NCI-H345 (cell line): ENCODE measurements around the gene SHOC2.

Experiments
- DNase-seq: peaks from one replicate; lab custom pipeline; 2025; lab: John Stamatoyannopoulos, UW

The SHOC2 gene

DNA sequence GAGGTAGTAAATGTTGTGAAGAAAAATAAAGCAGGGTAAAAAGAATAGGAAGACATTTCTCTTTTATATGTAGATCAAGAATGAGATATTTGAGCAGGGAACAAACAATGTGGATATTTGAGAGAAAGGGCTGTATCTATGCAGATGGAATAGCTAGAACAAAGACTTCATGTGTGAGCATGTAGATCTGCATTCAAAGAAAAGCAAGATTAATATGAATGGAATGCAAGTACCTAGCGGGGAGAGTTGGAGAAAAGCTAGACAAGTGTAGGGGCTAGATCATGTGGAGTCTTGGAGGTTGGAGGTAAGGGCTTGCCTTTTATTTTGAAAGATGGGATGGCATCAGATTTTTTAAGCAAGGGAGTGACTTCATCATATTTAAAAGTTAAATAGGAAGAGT lies 27.1 kb downstream of the SHOC2 start:
- DNase-seq = no peak

DNA sequence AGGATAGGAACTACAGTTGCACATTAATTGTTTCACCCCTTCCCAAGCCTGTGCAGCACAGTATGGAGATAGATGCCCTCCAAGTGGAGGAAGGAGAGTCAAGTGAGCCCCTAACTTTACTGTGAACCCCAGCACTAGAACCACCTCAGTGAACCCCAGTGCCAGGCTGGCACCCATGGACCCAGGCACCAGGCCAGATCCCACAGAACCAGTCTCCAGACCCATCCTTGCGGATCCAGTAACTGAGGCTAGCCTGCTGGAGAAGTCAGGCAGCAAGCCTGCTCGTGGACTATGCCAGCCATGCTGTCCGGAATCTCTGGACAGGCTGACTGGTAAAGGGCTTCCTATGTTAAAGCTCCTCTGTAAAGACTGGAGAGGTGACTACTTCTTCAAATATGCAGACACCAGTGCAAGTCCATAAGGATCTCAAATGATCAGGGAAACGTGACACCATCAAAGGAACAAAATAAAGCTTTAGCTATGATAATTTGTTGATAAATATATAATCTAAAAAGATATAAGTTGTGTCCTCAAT lies 27.7 kb downstream of the SHOC2 start:
- DNase-seq = no peak

DNA sequence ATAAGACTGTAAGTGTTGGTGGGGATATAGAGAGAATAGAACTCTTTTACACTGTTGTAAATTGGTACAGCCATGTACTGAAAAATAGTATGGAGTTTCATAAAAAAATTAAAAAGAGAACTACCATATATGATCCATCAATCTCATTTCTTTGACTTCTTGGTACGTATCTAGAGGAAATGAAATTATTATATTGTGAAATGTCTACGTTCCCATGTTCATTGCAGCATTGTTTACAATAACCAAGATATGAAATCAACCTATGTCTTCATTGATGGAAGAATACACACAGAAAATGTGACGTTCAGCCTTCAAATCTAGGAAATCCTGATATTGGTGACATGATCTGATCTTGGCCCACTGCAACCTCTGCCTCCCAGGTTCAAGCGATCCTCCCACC lies 32.0 kb downstream of the SHOC2 start:
- DNase-seq = no peak

DNA sequence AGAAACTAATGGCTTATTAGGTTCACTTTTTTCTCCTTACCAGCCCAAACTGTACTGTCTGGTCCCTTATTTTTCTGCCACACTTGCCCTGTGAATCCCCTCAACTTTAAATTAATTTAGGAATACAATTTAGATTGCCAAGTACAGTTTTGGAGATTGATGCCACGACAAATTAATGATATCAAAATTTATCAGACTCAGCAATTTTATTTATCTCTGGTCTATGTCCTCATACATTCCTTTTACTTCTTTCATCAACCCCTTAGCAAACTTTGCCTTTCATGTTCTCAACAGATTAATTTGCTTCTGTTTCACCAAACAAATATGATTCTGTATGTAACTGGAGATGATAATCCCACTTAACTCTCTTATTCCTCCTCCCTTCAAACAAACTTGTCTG lies 38.2 kb downstream of the SHOC2 start:
- no peak for DNase-seq

DNA sequence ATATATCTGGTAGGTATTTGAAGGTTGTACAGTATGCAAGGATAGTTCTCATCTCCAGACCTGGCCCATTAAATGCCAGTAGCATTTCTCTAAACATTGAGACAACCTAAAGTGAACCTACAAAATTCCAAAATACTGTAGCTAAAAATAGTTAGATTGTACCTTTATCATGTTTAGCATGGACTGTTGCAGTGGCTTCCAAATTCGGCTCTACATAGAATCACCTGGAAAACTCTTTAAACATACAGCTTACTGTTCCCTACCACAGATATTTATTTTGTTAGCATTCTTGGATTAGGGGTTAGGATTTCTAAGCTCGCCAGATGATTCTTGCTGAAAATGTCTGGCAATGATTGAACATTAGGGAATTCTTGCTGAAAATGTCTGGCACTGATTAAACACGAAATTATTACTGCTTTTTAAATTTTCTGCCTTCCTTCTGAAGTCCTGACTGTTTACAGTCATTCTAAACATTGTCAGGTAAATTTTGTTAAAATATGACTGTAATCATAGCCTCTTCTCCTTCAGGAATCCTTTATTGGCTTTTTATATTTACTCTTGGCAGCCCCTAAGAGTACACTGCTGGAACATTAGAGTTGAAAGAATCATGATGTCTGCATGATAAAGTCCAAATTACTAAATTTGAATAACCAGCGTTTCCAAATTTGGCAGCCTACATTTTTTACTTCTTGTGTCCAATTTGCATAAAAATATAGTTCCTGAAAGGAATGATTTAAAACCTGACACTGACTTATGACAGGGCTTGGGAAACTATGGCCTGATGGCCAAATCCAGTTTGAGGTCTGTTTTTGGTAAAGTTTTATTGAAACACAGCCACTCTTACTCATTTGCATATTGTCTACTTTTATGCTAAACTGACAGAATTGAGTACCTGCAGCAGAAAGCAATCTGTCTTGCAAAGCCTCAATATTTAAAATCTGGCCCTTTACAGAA lies 40.3 kb downstream of the SHOC2 start:
- no peak for DNase-seq

DNA sequence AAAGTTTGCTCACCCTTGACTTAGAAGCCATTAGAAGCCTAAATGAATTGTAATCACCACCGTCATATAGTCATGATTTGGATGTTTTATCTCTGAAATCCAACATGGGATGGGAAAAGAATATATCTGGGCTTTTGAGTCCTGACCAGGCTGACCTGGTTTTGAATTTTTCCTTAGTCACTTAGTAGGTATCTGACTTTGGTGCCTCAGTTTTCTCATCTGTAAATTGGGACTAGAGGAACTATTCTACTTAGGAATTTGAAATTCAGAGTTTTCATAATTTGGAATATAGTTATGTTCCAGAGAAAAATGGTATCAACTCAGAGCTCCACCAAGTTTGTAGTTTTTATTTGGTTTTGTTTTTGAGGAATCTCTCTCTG lies 40.9 kb downstream of the SHOC2 start:
- DNase-seq = no peak

DNA sequence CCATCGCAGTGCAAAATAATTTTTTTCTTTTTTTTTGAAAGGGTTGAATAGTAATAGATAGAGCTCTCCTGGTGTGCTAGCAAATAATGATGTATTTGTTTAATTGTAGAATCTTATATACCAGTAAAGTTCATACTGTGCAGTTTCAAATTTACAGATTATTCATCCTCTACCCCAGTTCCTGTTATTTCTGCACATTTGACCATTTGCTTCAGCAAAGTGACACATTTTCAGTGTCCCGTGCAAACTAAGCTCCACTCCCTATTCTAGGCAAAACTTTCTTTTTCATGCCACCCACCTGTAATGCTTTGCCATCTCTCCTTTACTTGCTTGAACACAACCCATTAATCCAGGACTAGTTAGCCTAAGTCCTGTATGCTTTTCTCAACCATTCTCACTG lies 43.0 kb downstream of the SHOC2 start:
- DNase-seq = no peak

DNA sequence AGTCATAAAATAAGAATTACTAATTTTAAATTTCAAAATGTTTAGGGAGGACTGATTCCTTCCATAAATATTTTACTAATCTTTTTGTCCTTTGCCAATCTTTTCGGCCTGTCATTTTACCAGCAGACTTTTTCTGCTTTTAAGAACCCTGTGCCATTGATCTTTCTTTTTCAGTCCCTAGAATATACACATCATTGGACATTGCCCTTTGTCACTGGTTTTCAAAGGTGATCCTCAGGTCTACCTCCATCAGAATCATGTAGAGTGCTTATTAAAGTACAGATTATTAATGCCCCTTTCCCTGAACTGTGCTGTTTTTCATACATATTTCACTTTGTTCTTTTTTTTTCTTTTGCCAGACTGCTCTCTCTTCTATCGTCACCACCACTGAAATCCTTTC lies 43.8 kb downstream of the SHOC2 start:
- no peak for DNase-seq

DNA sequence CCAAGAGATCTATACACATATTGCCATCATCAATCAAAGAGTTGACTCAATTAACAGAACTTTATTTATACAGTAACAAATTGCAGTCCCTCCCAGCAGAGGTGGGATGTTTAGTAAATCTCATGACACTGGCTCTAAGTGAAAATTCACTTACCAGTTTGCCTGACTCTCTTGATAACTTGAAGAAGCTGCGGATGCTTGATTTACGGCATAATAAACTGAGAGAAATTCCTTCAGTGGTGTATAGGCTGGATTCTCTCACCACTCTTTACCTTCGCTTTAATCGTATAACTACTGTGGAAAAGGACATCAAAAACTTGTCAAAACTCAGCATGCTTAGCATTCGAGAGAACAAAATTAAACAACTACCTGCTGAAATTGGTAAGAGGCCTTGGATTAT lies 45.3 kb downstream of the SHOC2 start:
- no peak for DNase-seq

DNA sequence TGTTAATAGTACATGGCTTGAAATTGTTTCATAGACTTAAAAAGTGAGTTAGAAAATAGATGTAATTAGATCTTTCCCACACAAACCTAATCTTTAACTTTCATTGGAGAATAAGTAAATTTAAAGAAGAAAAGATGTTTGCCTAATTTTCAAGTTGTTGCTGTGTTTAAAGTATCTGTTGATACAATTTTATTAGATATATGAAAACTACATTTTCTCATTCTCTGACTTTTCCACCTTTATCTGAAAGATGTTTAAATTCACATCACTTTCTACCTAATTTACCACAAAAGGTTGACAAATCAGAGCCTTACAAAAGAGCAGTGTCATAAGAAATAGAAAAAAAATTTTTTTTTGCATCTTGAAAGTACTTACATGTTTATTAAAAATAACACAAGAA lies 45.8 kb downstream of the SHOC2 start:
- DNase-seq = no peak

DNA sequence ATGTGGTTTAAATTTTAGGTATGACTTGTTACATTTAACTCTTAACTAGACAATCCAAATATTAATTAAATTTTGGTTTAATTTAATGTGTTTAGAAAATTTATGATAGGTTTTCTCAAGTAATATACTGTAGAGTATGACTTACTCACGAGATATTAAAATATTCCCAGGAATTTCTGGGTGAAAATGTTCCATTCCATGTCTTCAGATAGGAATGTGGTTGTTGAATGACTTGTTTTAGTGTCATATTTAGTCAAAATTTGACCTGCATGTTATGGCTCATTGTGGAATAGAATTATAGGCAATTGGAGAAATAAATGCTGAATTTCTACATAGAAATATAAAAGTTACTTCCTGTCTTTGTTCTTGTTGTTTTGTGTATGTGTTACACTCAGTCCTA lies 46.7 kb downstream of the SHOC2 start:
- DNase-seq = no peak

DNA sequence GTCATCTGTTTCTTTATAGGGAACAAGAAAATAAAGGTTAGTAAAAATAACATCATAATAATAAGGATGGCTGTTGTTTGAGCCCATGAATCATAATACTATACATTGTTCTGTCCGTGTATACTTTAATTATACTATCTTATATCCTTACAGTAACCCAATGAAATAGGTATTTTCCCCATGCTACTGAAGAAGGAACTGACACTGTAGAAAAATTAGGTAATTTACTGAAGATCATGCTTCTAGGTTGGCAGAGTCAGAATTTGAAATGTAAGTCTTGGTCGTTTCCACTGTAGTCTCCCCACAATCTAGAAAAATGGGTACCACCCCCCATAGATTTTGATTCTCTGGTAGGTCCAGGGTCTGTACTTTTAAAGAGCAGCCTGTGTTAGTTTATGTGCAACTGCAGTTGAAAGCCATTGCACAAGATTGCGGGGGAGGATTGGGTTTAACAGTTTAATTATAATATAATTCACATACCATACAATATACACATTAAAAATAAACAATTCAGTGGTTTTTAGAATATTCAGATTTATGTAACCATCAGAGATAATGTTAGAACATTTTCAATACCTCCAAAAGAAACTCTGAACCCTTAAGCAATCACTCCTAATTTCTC lies 47.7 kb downstream of the SHOC2 start:
- DNase-seq = no peak

DNA sequence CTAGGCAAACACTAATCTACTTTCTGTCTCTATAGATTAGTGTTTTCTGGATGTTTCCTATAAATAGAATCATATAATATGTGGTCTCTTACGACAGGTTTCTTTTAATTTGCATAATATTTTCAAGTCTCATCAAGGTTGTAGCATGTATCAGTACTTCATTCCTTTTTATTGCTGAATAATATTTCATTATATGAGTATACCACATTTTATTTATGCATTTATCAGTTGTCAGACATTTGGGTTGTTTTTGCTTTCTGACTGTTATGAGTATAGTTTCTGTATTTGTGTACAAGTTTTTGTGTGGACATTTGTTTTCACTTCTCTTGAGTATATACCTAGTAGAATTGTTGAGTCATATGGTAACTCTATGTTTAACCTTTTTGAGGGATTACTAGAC lies 48.2 kb downstream of the SHOC2 start:
- DNase-seq = no peak

DNA sequence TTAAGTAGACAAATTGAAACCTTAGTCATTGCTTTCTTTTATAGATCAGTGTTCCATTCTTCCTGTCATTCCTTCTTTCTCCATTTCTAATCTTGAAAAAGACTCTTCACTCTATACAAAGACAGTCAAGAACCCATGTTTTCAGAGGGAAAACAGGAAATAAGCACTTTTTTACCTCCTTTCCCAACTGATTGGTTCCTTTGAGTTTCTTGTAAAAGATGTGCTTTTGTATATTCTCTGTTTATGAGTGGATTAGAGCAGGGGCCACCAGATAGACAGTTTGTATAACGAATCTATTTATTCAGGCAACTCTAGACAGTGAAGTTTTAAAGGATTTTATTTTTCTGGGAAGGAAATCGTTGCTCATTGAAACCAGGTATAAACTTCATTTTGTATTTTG lies 49.8 kb downstream of the SHOC2 start:
- DNase-seq = no peak

DNA sequence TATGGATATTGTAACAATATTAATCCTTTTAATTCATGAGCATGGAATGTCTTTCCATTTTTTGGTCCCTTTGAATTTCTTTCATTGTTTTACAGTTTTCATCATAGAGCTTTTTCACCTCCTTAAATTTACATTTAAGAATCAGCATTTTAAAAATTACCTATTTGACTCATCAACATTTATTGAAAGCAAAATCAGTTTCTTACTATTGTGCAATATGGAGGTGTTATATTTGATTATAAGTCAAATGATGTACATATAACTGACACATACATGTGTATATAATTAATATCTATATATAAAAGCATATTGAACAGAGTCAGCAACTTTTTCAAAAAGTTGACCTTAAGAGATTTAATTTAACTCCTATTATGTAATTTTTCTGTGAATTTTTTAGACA lies 52.2 kb downstream of the SHOC2 start:
- no peak for DNase-seq

DNA sequence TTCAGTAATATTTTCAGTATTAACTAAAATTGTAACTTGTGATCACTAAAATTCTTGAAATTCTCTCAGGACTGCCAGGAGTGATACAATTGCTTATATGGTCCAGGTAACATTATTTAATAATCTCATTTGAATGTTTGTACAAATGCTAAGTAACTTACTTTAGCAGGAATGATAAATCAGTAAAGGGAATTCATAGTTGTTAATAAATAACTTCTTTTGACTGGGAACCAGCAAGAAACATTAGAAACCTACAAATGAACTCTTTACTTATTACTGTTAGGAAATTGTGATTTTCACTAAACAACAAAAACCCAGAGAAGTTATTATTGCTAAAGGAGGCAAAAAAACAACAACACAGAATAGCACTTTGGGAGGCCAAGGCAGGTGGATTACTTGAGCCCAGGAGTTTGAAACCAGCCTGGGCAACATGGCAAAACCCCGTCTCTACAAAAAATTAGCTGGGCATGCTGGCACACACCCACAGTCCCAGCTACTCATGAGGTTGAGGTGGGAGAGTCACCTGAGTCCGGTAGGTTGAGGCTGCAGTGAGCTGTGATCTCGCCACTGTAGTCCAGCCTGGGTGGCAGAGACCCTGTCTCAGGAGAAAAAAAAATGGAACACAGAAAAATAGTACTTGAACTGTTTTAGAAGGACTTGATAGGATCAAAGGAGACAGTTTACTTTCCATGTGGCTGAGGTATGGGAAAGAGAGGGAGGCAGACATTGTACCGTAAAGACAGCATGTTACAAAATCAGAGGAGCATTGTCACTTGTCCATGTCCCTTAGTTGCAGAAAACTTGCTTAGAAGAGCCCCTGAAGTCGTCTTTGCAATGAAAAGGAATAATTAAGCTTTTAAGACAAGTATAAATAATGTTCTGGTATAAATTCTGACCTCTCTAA lies 53.1 kb downstream of the SHOC2 start:
- no peak for DNase-seq

DNA sequence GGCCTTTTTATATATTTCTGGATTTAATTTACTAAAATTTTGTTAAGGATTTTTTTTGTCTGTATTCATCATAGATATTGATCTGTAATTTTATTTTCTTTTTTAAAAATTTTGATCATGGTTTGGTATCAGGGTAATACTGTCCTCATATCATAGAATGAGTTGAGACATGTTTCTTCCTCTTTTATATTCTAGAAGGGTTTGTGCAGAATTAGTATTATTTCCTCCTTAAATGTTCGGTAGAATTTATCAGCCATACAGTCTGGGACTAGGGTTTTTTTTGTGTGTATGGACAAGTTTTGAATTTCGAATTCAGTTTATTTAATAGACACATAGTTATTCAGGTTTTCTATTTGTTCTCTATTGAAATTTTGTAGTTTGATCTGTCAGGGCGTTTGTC lies 54.0 kb downstream of the SHOC2 start:
- no peak for DNase-seq

DNA sequence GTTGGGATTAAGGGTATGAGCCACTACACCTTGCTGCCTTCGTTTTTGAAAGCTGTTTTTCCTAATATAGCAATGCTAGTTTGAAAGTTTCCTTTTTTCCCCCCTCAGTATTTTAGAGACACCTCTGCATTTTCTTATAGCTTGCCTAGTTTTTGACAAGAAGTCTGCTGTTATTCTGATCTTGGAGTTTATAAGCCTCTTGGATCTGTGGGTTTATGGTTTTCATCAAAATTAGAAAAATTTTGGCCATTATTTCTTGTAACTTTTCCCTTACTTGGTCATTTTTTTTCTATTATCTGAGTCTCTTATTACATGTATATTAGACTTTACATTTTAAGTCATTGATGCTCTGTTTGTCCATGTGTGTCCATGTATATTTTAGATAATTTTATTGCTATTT lies 57.2 kb downstream of the SHOC2 start:
- DNase-seq = no peak

DNA sequence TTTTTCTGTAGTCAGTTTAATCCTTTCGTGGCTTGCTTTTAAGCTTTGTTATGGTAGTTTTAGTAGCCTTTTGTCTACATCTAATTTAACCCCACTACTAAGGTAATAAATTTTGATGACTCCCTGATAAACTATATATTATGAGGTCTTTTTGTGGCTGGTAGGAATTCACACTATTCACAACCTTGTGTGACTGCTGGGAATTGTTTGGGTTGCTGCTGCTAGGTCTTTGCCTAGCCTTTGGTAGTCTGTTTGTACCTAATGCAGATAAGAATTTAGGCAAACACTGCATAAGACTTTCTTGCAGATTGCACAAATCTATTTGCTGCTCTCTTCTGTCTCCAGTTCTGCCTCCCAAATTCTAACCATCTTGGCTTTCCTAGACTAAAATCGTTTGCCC lies 58.3 kb downstream of the SHOC2 start:
- DNase-seq = no peak

DNA sequence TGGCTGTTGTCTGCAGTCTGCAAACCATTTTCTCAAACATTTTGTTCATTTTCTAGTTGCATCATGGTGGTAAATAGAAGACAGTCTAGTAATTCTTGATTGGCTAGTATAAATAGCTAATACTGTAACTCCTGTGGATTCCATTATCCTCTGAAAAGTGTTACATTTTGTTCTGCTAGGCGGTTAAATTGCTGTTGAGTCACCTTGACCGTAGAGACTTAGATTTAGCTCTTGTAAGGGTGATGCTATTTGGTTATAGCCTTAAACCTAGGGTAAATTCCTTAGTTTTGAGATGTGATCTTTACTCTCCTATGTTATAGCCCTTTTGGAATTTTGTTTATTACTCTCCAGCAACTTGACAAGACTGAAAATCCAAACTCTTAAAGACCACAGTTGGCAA lies 58.8 kb downstream of the SHOC2 start:
- DNase-seq = no peak

DNA sequence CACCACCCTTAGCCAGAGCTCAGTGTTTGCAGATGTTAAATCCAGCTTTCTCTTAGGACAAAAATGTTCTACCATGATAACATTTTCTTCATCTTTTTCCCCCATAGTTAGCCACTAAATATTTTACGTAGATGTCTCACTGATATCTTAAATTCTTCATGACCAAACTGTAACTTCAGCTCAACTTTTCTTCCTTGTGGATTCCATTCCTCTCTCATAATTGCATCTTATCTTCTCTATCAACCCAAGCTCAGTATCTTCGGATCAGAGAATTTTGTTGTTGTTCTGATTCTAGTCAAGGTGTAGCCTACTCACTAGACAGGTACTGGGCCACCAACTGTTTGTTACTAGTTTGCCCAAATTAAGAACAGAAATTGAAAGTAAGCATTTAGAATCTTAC lies 60.2 kb downstream of the SHOC2 start:
- no peak for DNase-seq

DNA sequence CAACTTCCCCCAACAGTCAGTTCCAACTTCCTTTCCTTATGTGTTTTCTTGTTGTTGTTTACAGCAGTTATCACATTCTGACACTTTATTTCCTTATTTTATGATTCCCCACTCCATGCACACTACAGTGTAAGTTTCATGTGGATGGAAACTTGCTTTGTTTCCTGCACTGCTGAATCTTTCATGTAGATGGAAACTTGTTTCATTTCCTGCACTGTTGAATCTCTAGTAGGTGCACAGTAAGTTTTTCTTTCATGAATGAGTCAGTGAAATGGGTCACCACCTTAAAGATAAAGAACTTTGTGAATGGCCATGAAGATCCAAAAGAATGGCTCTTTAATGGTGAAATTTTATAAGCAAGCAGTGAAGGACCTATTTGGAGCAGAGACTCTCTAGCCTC lies 61.4 kb downstream of the SHOC2 start:
- no peak for DNase-seq

DNA sequence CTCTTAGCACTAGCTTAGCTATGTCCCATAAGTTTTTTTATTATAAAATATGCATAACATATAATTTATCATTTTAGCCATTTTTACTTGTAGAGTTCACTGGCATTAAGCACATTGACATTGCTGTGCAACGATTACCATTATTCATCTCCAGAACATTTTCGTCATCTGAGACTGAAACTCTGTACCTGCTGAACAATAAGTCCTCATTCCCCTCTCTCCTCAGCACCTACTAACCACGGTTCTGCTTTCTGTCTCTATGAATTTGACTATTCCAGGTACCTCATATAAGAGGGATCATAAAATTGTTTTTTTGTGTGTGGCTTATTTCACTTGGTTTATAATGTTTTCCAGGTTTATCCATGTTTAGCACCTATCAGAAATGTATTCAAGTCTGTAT lies 64.1 kb downstream of the SHOC2 start:
- DNase-seq = no peak
